ENCODE measurements around the gene TTC5. TPM values are rescaled to one million over a fixed set of nuclear protein-coding genes. Genes with fewer than 3 reads are reported as not detected.
"Not testable (repeated sequence)": the region's sequence is repeated elsewhere in the genome, so short reads cannot be mapped to it uniquely, and the experiment has no call there.

Gene TTC5
- total and polyA plus RNA-seq, 2 donors (not counting 3 experiments of a cell fraction or from before 2014, with no cell fraction given): 10.9 to 22.9 TPM

GRCh38 chr14:20277409-20277808 lies 28.3 kb downstream of the TTC5 start:
- Histone ChIP-seq H3K4me2 (ENCODE audit: insufficient read depth, low read length) (no peak overlapping the region), H3K9ac (replicated peaks; ENCODE audit: extremely low read depth, insufficient read depth, low read length) (no peak overlapping the region), H3K27me3 (ENCODE audit: control insufficient read depth in 2 of 2, insufficient read depth in 2 of 2, low read length in 2 of 2) (no peaks in the 10 kb centered on the region), H3K9me1 (replicated peaks; ENCODE audit: control insufficient read depth, extremely low read depth, insufficient read depth, low read length) (no peaks in the 10 kb centered on the region), H3K4me3 (replicated peaks in 1 of 3; ENCODE audit: insufficient read depth in 1 of 3, low read depth in 1 of 3, low read length in 3 of 3) (no peak overlapping the region), H3K79me2 (ENCODE audit: control insufficient read depth, insufficient read depth, low read length) (no peaks in the 10 kb centered on the region), H3K9me3 (replicated peaks; ENCODE audit: control insufficient read depth, insufficient read depth, low read length) (no peaks in the 10 kb centered on the region), H3K36me3 (ENCODE audit: control insufficient read depth in 2 of 2, extremely low read depth in 1 of 2, insufficient read depth in 2 of 2, low read length in 2 of 2) (no peaks in the 10 kb centered on the region), H3K27ac (ENCODE audit: insufficient read depth, low read depth, low read length) (no peak overlapping the region), H3K4me1 (ENCODE audit: control insufficient read depth, extremely low read depth, insufficient read depth, low read length) (peaks cover 3% of the 10 kb centered on the region), H2AFZ (ENCODE audit: low read depth, low read length) (no peak overlapping the region), H4K20me1 (replicated peaks; ENCODE audit: control insufficient read depth, extremely low read depth, insufficient read depth, low read length) (no peaks in the 10 kb centered on the region)
- dilution Hi-C loops (cut with MboI; ENCODE audit: extremely low pct_ligation_motif_present, low sequenced_read_pairs): no loop called here
- ChIA-PET POLR2A (no interaction called here), CTCF (no interaction called here)
- intact Hi-C loops (cut with micrococcal nuclease): no loop called here
- no TSS peak for BruUV-seq (replicated peaks)
- TF ChIP-seq MYC (IDR thresholded peaks at IDR 0.05; ENCODE audit: low read depth, low read length) (no peak), POLR2AphosphoS5 (IDR thresholded peaks at IDR 0.05; ENCODE audit: insufficient read depth, low read depth, low read length) (no peak)
- TF ChIP-seq, protein P1, sequence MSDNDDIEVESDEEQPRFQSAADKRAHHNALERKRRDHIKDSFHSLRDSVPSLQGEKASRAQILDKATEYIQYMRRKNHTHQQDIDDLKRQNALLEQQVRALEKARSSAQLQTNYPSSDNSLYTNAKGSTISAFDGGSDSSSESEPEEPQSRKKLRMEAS (IDR thresholded peaks at IDR 0.05; ENCODE audit: insufficient read depth, insufficient read length): no peak
- DNase-seq (ENCODE audit: low read depth, low spot score) (no peak), FAIRE-seq (no peak)

- intact Hi-C loops (cut with micrococcal nuclease) (no loop called here), dilution Hi-C loops (cut with MboI; ENCODE audit: extremely low pct_ligation_motif_present, low sequenced_read_pairs) (no loop called here)
- DNase-seq (ENCODE audit: low read depth, low spot score) (no peak), FAIRE-seq (no peak)
- TF ChIP-seq EZH2 (IDR thresholded peaks at IDR 0.05; ENCODE audit: borderline replicate concordance, low read depth, low read length, severe bottlenecking) (no peak), GATA2 (IDR thresholded peaks at IDR 0.05; ENCODE audit: insufficient read depth, insufficient read length, low read depth, low read length) (no peak), MYC (IDR thresholded peaks at IDR 0.05; ENCODE audit: low read depth, low read length) (no peak), JUN (IDR thresholded peaks at IDR 0.05; ENCODE audit: borderline replicate concordance, insufficient read depth, insufficient read length, low read depth) (no peak), POLR2AphosphoS5 (IDR thresholded peaks at IDR 0.05; ENCODE audit: insufficient read depth, low read depth, low read length) (no peak), POLR2A (IDR thresholded peaks at IDR 0.05; ENCODE audit: low read depth, low read length) (no peak), FOS (IDR thresholded peaks at IDR 0.05; ENCODE audit: borderline replicate concordance, insufficient read depth, low read length) (no peak)
- TF ChIP-seq, protein P2, sequence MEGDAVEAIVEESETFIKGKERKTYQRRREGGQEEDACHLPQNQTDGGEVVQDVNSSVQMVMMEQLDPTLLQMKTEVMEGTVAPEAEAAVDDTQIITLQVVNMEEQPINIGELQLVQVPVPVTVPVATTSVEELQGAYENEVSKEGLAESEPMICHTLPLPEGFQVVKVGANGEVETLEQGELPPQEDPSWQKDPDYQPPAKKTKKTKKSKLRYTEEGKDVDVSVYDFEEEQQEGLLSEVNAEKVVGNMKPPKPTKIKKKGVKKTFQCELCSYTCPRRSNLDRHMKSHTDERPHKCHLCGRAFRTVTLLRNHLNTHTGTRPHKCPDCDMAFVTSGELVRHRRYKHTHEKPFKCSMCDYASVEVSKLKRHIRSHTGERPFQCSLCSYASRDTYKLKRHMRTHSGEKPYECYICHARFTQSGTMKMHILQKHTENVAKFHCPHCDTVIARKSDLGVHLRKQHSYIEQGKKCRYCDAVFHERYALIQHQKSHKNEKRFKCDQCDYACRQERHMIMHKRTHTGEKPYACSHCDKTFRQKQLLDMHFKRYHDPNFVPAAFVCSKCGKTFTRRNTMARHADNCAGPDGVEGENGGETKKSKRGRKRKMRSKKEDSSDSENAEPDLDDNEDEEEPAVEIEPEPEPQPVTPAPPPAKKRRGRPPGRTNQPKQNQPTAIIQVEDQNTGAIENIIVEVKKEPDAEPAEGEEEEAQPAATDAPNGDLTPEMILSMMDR (IDR thresholded peaks at IDR 0.05; ENCODE audit: extremely low read depth in 1 of 2, insufficient read depth in 1 of 2, low read depth in 1 of 2, low read length in 2 of 2): no peak
- TF ChIP-seq, protein P1 (IDR thresholded peaks at IDR 0.05; ENCODE audit: insufficient read depth, insufficient read length): no peak
- Histone ChIP-seq H3K9ac (replicated peaks; ENCODE audit: extremely low read depth, insufficient read depth, low read length) (no peak overlapping the region), H3K9me1 (replicated peaks; ENCODE audit: control insufficient read depth, extremely low read depth, insufficient read depth, low read length) (no peaks in the 10 kb centered on the region), H3K27ac (ENCODE audit: insufficient read depth, low read depth, low read length) (no peak overlapping the region), H2AFZ (ENCODE audit: low read depth, low read length) (no peak overlapping the region), H3K79me2 (ENCODE audit: control insufficient read depth, insufficient read depth, low read length) (no peaks in the 10 kb centered on the region), H3K36me3 (ENCODE audit: control insufficient read depth in 2 of 2, extremely low read depth in 1 of 2, insufficient read depth in 2 of 2, low read length in 2 of 2) (no peaks in the 10 kb centered on the region), H3K27me3 (ENCODE audit: control insufficient read depth in 2 of 2, insufficient read depth in 2 of 2, low read length in 2 of 2) (no peaks in the 10 kb centered on the region), H4K20me1 (replicated peaks; ENCODE audit: control insufficient read depth, extremely low read depth, insufficient read depth, low read length) (no peaks in the 10 kb centered on the region), H3K9me3 (replicated peaks; ENCODE audit: control insufficient read depth, insufficient read depth, low read length) (no peaks in the 10 kb centered on the region), H3K4me1 (ENCODE audit: control insufficient read depth, extremely low read depth, insufficient read depth, low read length) (peaks cover 3% of the 10 kb centered on the region), H3K4me3 (replicated peaks in 1 of 3; ENCODE audit: insufficient read depth in 1 of 3, low read depth in 1 of 3, low read length in 3 of 3) (no peak overlapping the region), H3K4me2 (ENCODE audit: insufficient read depth, low read length) (no peak overlapping the region)
- BruUV-seq (replicated peaks): no TSS peak
- POLR2A ChIA-PET: no interaction called here
- CTCF ChIA-PET: no interaction called here
These were observed 31.7 kb downstream of the TTC5 start for GRCh38 chr14:20274062-20274461.

- POLR2A ChIA-PET; H3K79me2 ChIP-seq (ENCODE audit: control insufficient read depth, insufficient read depth, low read length); H3K4me2 ChIP-seq (ENCODE audit: insufficient read depth, low read length); H4K20me1 ChIP-seq (replicated peaks; ENCODE audit: control insufficient read depth, extremely low read depth, insufficient read depth, low read length); dilution Hi-C loops (cut with MboI; ENCODE audit: extremely low pct_ligation_motif_present, low sequenced_read_pairs); BruUV-seq (replicated peaks); H3K27ac ChIP-seq (ENCODE audit: insufficient read depth, low read depth, low read length); H2AFZ ChIP-seq (ENCODE audit: low read depth, low read length); H3K36me3 ChIP-seq (ENCODE audit: control insufficient read depth in 2 of 2, extremely low read depth in 1 of 2, insufficient read depth in 2 of 2, low read length in 2 of 2); DNase-seq (ENCODE audit: low read depth, low spot score); H3K9ac ChIP-seq (replicated peaks; ENCODE audit: extremely low read depth, insufficient read depth, low read length); CTCF ChIA-PET; intact Hi-C loops (cut with micrococcal nuclease); H3K4me1 ChIP-seq (ENCODE audit: control insufficient read depth, extremely low read depth, insufficient read depth, low read length); H3K27me3 ChIP-seq (ENCODE audit: control insufficient read depth in 2 of 2, insufficient read depth in 2 of 2, low read length in 2 of 2); H3K9me3 ChIP-seq (replicated peaks; ENCODE audit: control insufficient read depth, insufficient read depth, low read length); FAIRE-seq; H3K9me1 ChIP-seq (replicated peaks; ENCODE audit: control insufficient read depth, extremely low read depth, insufficient read depth, low read length); H3K4me3 ChIP-seq (replicated peaks in 1 of 3; ENCODE audit: insufficient read depth in 1 of 3, low read depth in 1 of 3, low read length in 3 of 3): not testable (repeated sequence)
These were observed 41.4 kb downstream of the TTC5 start for GRCh38 chr14:20264361-20264760.

Data from endothelial cell of umbilical vein (primary cell).